Activated CD4-positive, alpha-beta T cell treated with anti-CD3 and anti-CD28 coated beads for 1 hour (primary cell): ENCODE results near the gene PLAC9.

Source experiments
- DNase-seq: peaks from one replicate; pipeline ENCODE4 v3.0.0-alpha.2; 2020

The PLAC9 gene

DNA sequence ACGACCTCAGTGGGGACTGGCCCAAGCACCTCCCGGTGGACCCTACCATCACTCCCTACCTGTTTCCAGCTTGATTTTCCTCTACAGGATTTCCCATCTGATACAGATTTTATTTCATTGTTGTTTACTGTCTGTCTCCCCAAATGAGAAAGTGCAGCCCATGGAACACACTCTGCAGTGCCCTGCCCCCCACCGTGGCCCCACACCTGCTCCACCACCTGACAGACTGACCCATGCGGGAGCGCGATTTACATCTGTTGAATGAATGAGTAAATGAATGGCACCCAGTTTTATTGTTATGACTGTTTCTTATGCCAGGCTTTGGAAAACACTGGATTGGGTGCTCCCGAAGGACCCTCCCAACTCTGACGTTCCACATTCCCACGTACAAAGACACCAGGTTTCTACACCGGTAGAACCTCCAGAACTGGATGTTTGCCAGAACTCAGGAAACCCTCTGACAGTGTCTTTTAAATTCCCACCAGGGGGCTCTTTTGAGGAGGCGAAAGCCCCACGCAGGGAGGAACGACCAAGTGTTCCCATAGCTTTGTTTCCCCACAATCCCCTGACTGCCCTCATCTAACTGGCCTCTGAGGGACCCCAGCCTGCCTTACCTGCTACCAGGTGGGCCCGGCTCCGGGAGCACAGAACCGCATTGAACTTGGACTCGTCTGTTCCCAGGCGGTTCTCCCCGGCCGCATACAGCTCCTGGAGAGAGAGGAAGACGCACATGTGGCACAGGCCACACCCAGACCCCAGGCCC lies 29.0 kb downstream of the PLAC9 start:
- DNase-seq: no peak

DNA sequence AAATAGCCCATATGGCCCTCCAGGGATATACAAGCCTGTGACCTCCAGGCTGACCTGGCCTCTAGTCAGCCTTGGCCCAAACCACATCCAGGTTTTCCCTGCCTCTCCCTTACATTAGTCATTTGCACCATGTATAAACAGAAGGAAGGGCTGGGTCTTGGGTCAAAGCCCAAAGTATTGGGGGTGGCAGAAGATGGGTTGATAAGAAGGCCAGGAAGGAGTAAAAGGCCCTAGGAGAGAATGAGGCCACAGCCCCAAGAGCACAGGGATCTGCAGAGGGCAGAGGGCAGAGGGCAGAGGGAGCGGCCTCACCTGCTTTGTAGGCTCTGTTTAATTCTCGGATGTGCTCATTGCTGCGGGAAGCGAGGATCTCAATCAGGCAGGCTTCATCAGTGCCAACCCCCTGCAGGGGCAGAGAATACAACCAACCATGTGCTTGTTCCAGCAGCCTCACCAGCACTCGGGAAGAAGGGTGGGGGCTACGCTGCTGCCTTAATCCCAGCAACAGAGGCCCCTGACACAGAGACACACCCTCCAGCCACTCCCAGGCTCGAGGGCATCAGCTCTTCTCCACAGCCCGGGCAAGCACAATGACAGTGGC lies 31.3 kb downstream of the PLAC9 start:
- no peak for DNase-seq

DNA sequence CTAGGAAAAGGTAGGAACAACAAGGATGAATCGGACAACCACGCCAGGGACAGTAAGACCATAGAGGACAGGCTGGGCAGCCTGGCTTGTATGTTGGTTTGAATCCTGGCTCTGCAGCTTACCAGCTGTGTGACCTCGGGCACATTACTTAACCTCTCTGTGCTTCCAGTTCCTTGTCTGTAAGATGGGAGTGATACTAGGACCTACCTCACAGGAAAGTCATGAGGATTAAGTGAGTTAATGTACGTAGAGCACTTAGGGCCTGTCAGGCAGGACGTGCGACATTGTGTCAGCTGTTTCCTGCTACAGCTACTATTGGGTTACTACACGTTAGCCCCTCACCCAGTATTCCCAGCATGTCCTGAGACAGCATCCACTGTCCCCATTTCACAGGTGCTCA lies 32.1 kb downstream of the PLAC9 start:
- DNase-seq: no peak

DNA sequence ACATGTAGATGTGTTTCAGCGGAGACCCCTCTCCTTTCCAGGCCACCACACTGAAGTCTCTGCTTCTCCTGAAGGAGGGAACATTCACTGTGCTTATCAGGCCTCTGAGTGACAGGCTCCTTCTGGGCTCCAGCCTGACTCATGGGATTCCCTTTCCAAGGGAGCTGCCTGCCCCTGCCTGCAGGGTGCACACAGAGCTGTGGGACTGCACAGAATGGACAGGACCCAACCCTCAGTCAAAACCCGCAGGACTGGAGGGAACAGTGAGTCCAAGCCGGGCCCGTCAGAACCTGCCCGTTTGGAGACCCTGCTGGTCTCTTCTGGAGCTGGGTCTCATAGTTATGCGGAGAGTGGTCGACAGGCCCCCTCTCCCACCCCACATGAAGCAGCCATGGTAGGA lies 32.6 kb downstream of the PLAC9 start:
- DNase-seq: no peak

DNA sequence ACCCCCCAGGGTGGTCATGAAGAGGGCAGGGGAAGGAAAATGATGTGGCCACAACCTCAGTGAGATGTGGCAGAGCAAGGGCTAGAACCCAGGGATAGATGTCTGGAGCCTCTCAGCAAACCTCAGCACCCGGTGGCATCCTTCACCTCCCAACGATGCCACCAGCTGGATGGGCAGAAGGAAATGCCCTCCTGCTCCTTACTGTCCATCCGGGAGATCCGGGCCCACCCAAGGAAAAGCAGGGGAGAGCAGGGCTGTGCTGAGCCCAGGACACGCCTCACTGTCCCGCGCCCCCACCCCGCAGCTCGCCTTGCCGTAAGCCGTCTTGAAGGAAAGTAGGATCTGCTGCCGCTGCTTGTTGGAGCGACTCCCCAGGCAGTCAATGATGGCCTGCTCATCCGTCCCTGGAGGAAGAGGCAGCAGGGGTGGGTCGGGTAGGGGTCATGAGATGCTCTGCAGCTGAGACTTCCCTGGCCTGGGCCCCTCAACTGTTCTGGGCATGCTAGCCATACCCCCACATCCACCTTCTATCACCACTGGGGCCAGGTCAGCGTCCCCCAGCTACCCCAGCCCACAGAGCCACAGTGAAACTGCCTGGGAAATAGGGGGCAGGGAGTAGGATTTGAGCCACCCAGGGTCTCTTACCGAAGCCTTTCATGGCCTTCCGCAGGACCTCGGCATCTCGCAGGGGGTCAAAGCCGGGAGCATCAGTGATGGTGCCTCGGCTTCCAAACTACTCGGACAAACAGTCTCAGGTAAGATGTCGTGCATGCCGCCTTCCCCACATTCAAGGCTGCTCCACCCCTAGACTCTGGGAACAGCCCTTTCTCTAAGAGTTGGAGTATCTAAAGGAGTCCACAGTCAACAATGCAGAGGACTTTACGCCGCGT lies 34.3 kb downstream of the PLAC9 start:
- no peak for DNase-seq

DNA sequence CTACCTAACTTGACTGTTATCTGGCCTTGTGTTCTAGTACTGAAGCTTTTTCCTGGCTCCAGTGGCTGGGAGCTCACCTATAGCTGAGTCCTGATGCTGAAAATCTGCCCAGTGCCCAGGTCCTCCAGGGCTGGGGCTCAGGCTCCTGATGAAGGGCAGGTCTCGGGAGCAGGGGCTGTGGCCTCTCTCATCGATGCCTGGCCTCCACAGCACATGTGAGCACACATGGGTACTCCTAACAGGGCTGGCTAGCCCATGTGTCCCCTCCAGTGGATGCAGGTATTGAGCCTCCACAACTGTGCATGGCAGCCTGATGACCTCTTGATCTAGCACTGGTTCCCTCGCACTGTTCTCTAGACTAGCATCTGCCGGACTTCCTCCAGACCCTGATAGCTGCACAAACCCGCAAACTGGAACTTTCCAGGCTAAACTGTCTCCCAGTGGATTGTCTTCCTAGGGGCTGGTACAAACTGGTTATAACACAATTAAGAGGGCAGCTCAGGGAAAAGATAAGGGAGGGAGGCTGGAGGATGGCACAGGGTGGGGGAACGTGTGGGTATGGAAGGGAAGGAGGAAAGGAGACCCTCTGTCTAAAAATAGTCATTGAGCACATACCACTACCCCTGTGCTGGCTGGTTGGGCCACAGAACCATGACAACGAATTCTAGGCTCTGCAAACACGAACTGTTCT lies 35.1 kb downstream of the PLAC9 start:
- no peak for DNase-seq

DNA sequence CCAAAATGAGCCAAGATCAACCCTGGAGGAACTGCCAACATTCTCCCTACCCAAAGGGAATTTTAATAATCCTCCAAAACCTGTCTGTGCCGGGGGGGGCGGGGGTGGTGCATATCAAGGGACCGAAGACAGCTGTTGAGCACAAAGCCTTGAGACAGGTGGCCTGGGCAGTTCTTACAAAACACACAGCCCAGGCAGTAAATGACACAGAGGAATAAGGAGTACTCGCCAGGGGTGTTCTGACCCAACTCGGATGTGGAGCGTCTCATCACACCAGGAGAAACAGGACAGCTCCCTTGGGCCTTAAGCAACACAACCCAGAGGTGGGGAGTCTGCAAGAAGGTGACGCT lies 35.6 kb downstream of the PLAC9 start:
- no peak for DNase-seq

DNA sequence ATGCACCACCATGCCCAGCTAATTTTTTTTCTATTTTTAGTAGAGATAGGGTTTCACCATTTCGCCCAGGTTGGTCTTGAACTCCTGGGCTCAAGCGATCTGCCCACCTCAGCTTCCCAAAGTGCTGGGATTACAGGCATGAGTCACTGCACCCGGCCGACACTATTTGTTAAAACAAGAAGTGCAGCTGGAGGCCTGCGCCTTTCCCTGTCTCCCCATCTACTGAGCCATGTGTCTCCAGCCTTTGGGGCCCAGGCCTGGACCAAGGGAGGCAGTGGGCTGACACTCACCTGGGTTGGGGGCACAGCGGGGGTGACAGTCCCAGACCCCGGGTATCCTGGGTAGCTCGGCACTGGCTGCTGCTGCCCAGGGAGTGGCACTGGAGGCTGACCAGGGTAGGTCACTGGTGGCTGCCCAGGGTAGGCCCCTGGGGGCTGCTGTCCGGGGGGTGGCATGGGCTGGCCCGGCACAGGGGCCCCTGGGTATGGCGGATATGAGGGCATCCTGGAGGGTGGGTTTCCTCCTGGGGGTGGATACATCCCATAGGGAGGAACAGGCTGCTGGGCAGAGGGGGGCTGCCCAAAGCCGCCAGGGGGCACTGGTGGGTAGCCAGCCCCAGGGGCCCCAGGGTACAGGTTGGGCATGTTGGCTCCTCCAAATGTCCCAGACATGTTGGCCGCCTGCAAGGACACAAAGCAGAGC lies 36.3 kb downstream of the PLAC9 start:
- DNase-seq: no peak

DNA sequence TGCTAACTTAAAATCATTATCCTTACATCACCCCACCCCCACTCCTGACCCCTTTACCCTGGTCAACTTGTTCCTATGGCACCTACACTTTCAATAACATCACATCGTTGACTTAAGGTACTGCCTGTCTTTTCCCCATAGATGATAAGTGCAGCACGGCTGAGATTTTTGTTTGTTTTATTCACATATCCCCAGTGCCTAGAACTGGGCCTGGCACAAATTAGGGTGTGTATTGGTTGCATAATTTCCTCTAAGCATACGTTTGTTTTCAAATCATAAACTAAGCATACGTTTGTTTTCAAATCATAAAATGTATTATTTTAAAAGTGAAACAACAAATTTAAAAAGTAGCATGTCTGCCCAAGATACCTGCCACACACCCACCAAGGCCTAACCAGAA lies 37.5 kb downstream of the PLAC9 start:
- DNase-seq: no peak

DNA sequence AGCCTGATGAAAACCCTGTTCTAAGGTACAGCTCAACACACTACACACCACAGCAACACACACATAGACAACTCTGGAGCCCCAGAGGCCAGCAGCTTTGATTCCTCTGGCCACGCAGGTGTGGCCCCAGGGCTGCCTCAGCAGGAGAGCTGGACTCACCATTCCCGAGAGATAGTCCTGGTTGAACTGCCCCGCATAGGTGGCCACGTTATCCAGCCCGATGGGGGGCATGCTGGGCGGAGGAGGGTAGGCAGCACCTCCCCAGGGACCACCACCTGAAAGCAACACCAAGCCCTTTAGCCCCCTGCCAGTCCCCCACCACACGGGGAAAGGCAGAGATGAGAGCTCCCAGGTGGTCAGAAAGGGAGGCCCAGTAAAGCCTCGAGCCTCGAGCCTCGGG lies 38.1 kb downstream of the PLAC9 start:
- DNase-seq: no peak

DNA sequence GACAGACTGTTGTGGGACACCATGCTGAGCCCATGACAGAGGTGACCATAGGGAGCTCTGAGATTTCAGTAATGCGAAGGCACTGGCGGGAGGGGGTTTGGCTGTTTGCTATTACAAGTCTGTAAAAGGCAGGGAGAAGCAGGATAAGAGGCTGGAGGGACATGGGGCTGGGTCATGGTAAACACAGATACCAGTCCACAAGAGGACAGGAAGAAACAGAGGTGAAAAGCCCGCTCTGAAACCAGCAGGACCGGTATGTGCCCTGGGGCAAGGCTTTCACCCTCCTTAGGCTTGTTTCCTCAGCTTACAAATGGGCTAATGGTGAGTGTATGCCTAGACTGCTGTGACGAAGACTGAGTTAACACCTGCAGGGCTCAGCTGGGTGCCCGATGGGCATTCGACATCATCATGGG lies 38.7 kb downstream of the PLAC9 start:
- no peak for DNase-seq

DNA sequence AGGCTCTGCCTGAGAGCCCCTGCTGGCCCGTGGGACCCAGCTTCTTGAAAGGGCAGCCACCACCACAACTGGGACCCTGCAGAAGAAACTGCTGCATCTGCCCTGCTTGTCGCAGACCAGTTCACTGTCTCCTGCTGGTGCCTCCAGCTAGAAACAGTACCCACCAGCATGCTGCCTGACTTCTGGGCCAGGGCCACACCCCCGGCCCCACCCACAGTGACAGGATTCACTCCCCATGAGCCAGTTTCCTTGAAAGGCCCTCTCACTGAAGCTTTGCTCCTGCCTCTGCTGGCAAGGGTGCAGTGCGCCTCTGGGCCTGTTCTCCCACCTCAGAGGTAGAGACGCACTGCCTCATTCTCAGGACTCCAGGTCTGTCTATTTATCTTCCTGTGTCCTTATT lies 40.4 kb downstream of the PLAC9 start:
- no peak for DNase-seq

DNA sequence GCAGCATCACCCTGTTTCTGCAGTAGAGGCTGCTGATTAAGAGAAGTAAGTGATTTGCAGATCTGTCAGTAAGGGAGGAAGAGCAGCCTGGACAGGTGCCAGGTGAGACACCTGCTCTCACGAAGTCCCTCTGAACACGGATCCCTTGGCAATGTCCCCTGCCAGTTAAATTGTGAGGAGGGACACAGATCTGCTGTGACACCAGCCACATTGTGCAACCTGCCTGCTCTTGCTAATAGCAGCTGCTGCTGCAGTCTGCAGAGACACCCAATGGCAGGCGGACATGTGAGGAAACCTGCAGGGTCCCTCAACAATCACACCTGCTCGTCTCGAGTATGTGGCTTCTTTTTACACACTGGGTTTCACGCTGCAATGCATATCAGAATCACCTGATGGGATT lies 40.9 kb downstream of the PLAC9 start:
- no peak for DNase-seq

DNA sequence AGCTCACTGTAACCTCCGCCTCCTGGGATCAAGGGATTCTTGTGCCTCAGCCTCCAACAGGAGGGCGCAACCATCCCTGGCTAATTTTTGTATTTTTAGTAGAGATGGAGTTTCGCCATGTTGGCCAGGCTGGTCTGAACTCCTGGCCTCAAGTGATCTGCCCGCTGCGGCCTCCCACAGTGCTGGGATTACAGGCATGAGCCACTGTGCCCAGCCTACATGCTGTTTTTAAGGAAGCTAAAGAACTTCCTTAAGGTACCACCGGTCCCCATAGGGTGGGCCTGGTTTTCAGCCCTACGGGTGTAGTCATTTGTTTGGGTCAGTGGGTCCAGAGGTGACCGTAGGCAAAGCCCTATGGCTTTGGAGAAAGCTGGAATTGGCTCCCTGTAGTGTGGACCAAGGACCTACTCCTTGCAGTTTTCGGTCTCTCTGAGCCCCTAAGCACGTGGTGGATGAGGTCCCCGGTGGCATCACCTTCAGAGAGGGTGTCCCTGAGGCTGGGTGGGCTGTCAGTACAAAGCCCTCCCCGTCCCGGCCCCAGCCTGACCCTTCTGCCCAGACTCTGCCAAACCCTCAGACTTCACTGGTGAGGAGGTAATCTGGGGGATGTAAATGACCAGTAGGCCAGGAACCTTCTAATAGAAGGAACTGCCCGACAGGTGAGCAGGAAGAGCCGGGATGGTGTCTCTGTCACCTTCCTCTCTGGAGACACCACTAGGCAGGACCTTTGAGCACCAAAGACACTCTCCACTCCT lies 42.3 kb downstream of the PLAC9 start:
- no peak for DNase-seq

DNA sequence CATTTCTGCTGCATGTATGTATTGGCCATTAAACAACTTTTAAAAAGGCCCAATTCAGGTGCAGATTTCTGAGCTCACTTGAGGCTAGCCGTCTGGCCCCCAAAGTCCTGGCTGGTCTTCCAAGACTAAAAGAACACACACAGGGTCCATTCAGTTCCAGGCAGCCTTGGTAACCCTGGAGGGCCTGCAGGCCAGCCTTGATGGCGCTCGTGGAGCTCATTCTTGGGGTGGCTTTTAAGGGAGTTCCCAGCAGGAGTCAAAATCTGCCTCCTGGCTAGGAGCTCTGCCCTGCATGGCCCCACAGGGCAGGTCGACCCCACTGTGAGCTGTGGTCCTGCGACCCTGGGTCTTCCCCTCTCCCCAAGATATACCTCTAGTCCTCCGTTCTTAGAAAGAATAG lies 44.0 kb downstream of the PLAC9 start:
- no peak for DNase-seq

DNA sequence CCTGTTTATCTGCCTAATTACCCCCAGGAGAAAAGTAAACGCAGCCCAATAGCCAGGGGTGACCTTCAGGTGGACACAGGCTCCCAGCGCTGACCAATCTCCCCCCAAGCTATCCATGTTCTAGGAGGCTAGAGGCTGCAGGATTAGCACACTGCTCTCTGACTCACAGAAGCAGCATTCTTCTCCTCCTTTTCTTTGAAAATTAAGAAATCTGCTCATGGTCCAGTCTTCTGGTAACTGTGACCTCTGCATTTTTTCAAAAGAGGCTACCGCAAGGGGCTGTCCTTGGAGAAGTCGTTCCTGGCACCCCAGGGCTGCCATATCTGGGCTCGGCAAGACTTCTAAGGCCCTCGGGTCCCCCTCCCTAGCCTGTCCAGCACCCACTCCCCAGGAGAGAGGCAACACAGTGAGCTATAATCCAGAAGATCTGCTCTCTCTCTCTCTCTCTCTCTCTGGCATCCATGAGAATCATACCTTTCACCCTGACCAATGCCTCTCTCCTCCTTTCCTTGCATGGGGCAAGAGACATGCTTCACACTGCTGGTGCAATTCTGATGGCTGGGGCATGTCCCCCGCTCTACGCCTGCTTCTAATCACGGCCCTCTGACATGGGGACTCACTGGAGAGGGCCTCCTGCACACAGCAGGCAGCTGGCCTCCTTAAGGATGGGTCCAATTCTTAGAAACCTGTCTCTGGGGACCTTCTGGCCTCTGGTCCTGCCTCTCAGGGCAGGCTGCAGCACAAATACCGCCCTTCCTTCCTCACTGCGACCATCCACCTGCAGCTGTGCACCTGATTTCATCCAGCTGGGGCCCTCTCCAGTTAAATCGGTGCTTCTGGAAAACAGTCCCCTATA lies 45.5 kb downstream of the PLAC9 start:
- DNase-seq: no peak

DNA sequence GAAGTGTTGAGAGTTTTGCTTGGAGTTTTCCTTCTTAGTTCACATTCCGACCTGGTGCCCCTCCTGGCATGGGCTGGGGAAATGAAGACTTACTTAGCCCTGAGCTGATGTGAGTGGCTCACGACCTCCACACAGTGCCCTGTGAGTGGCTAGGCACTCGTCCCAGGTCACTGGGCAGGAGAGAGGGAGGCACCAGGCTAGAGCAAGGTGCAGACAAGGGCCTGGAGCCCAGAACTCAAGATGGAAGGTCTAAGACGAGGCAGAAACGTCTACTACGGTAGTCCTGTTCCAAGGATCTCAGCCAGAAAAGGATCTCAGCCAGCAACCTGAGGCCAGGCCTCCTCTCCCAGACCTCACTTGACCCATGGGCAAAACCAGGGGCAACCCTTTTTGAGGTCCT lies 50.5 kb downstream of the PLAC9 start:
- DNase-seq: no peak

DNA sequence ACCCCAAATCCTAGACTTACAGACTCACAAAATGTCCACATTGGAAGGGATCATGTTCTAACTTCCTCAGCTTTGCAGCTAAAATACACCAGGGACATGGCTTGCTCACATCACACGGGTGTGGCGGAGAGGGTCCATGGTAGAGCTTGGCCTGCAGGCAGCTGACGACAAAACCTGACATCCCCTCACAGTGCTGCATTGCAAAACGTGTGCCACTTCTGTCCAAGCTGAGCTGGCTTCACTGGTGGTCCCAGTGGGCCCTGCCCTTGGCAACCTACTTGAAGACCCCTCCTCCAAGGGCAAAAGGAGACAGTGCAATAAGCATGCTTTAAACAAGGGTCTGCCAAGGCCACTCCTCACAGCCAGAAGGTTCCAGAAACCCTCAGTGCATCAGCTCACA lies 50.9 kb downstream of the PLAC9 start:
- DNase-seq: no peak

DNA sequence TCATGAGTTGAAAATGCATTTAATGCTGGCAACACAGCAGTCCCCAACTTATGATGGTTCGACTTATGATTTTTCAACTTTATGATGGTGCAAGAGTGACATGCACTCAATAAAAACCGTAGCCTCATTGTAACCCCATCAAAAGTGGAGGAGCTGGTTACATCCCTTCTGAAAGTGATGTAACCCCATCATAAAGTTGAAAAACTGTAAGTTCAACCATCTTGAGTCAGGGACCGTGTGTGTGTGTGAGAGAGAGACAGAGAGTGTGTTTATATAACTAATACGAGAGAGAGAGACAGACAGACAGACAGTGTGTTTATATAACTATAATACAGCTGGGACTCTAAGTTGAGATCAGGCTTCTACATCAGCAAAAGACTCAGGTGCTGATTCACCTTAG lies 51.8 kb downstream of the PLAC9 start:
- DNase-seq: no peak

DNA sequence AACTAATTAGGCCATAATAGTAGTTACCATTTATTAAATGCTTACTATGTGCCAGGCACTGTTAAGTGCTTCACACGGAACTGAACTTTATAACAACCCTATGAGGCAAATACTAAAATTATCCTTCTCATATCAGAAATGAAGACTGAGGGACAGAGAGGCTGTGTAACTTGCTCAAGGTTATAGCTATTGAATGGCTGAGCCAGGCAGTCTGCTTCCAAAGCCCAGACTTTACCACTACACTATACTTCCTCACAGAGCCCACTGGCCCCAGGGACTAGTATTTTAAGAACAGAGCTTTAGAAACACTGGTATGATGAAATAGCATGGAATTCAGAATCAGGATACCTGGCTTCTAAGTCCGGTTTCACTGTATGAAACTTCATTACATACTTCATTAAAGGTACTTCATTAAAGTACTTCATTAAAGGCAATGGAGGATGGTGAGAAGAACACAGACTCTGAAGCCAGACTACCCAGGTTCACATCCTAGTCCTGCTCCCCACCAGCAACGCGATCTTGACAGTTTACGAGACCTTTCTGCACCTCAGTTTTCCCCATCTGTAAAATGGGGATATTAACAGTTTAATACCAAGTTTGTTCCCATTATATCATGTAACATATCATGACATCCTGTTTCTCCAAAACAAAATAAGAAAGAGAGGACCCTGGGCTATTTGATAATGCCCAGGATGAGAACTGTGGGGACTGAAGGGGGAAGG lies 53.2 kb downstream of the PLAC9 start:
- no peak for DNase-seq
